ENCODE results near the gene RDH12. TPM values are rescaled to one million over a fixed set of nuclear protein-coding genes. Genes with fewer than 3 reads are reported as not detected.

RDH12 gene
- total RNA-seq, 1 experiment from 2014 or later, result 0.27 TPM

- Histone ChIP-seq H2AFZ (ENCODE audit: low read depth, low read length, poor library complexity, severe bottlenecking) (no peak overlapping the region), H3K4me1 (ENCODE audit: control insufficient read depth in 1 of 2, insufficient read depth in 2 of 2, low read length in 2 of 2) (no peaks in the 10 kb centered on the region), H3K4me3 (replicated peaks in 1 of 2; ENCODE audit: low read depth in 1 of 2, low read length in 2 of 2) (no peak overlapping the region), H3K27ac (ENCODE audit: low read depth, low read length) (no peak overlapping the region), H3K27me3 (ENCODE audit: insufficient read depth, low read length) (no peaks in the 10 kb centered on the region), H3K9me3 (ENCODE audit: control insufficient read depth in 1 of 2, insufficient read depth in 1 of 2, low read depth in 1 of 2, low read length in 2 of 2) (no peaks in the 10 kb centered on the region), H3K9ac (ENCODE audit: low read length) (no peak overlapping the region), H3K9me2 (ENCODE audit: insufficient read depth) (no peaks in the 10 kb centered on the region), H3K4me2 (ENCODE audit: low read length) (no peak overlapping the region), H3K79me2 (ENCODE audit: insufficient read depth, low read length) (no peaks in the 10 kb centered on the region), H3K36me3 (ENCODE audit: control insufficient read depth in 1 of 2, insufficient read depth in 2 of 2, low read length in 2 of 2) (peaks cover 13 to 20% of the 10 kb centered on the region in 2 experiments; a peak in 3 of 4 replicates), H4K20me1 (ENCODE audit: insufficient read depth) (no peaks in the 10 kb centered on the region)
- CTCF ChIA-PET, result no interaction called here
- ATAC-seq (no peak), DNase-seq (ENCODE audit: low read depth, low spot score) (no peak)
- RAD21 ChIA-PET (ENCODE audit: low non-redundant PET in 1 of 2, low total read pairs in 2 of 2, uncharacterized antibody in 2 of 2, unreplicated experiment in 2 of 2), result no interaction called here
- POLR2A ChIA-PET, result no interaction called here
- intact Hi-C loops (cut with micrococcal nuclease), result no loop called here
- no TSS peak for BruUV-seq (replicated peaks)
- no peak for TF ChIP-seq SIN3A (IDR thresholded peaks at IDR 0.05; ENCODE audit: low read depth)
- no peak for TF ChIP-seq CEBPB (IDR thresholded peaks at IDR 0.05; ENCODE audit: low read depth)
- no peak for TF ChIP-seq POLR2AphosphoS5 (IDR thresholded peaks at IDR 0.05; ENCODE audit: low read depth, low read length)
- TF ChIP-seq FOSL1 (IDR thresholded peaks at IDR 0.05; ENCODE audit: low read depth), result no peak
- TF ChIP-seq RAD21 (IDR thresholded peaks at IDR 0.05; ENCODE audit: low read depth), result no peak
- TF ChIP-seq EZH2phosphoT487 (IDR thresholded peaks at IDR 0.05; ENCODE audit: borderline replicate concordance), result no peak
- no peak for TF ChIP-seq MAX (IDR thresholded peaks at IDR 0.05)
- no peak for TF ChIP-seq YY1 (IDR thresholded peaks at IDR 0.05; ENCODE audit: extremely low read depth, insufficient replicate concordance, low read depth, low read length)
- no peak for TF ChIP-seq CTCF (IDR thresholded peaks at IDR 0.05 in 2 of 3, conservative IDR thresholded peaks at IDR 0.05 in 1 of 3; ENCODE audit: borderline replicate concordance in 1 of 3, insufficient read depth in 1 of 3, low read depth in 2 of 3, low read length in 2 of 3)
- no peak for TF ChIP-seq JUND (IDR thresholded peaks at IDR 0.05)
- TF ChIP-seq ATF3 (IDR thresholded peaks at IDR 0.05), result no peak
- TF ChIP-seq SP1 (IDR thresholded peaks at IDR 0.05; ENCODE audit: low read depth), result no peak
Measured at GRCh38 chr14:67773844-67774377, 72.2 kb downstream of the RDH12 start.
